ENCODE results near the gene SLC22A1. TPM values are rescaled to one million over a fixed set of nuclear protein-coding genes. Genes with fewer than 3 reads are reported as not detected.

SLC22A1 gene
- total and polyA plus RNA-seq, 2 donors (not counting 1 experiment from before 2014, with no cell fraction given) = 0.18 to 1.5 TPM

- no peak for TF ChIP-seq EZH2 (IDR thresholded peaks at IDR 0.05; ENCODE audit: borderline replicate concordance, insufficient read depth, low read depth, low read length, poor library complexity, severe bottlenecking)
- TF ChIP-seq CTCF (IDR thresholded peaks at IDR 0.05) = no peak
- ATAC-seq (ENCODE audit: low read depth) (no peak), DNase-seq (no peak)
- H2AFZ ChIP-seq (ENCODE audit: insufficient read depth, low read depth, low read length, poor library complexity, severe bottlenecking) = no peak overlapping the region
- no peak overlapping the region for H3K4me2 ChIP-seq (replicated peaks; ENCODE audit: low read depth, low read length, poor library complexity, severe bottlenecking)
- no peaks in the 10 kb centered on the region for H3K79me2 ChIP-seq (ENCODE audit: control insufficient read depth, insufficient read depth, low read length)
- Mint-ChIP-seq H3K9me3 (ENCODE audit: insufficient read depth) (peaks cover 3% of the 10 kb centered on the region), H3K4me1 (no peaks in the 10 kb centered on the region), H3K27me3 (no peaks in the 10 kb centered on the region), H3K27ac (no peak overlapping the region), H3K4me3 (no peak overlapping the region)
- peaks cover 0 to 24% (median 7%) of the 10 kb centered on the region in 3 donors for H3K9me3 ChIP-seq (ENCODE audit: control extremely low read depth in 1 of 3, control insufficient read depth in 2 of 3, insufficient read depth in 1 of 3, low read length in 2 of 3)
- WGBS (ENCODE audit: insufficient coverage) = 90% methylated on average over 3 of the region's 3 CpGs
- intact Hi-C loops (cut with micrococcal nuclease) = no loop called here
- H3K27me3 ChIP-seq (replicated peaks in 1 of 4; ENCODE audit: control extremely low read depth in 1 of 4, control insufficient read depth in 3 of 4, insufficient read depth in 4 of 4, low read length in 3 of 4) = no peaks in the 10 kb centered on the region
- ChIA-PET POLR2A (no interaction called here), CTCF (no interaction called here)
- no peaks in the 10 kb centered on the region for H3K4me1 ChIP-seq (ENCODE audit: control insufficient read depth in 2 of 2, insufficient read depth in 2 of 2, low read length in 2 of 2)
- H4K20me1 ChIP-seq (ENCODE audit: control insufficient read depth, insufficient read depth, low read length, poor library complexity, severe bottlenecking) = no peaks in the 10 kb centered on the region
- no peaks in the 10 kb centered on the region for H3K36me3 ChIP-seq (replicated peaks in 1 of 2; ENCODE audit: control extremely low read depth in 1 of 2, control insufficient read depth in 1 of 2, extremely low read depth in 1 of 2, insufficient read depth in 2 of 2, low read length in 1 of 2)
- no peak overlapping the region for H3K27ac ChIP-seq (ENCODE audit: low read length in 2 of 2)
- H3K4me3 ChIP-seq (ENCODE audit: control extremely low read depth in 1 of 5, extremely low read depth in 1 of 5, insufficient read depth in 1 of 5, low read depth in 2 of 5, low read length in 4 of 5) = no peak overlapping the region
- no peak overlapping the region for H3K9ac ChIP-seq (ENCODE audit: low read length)
Measured at GRCh38 chr6:160115421-160115820, 6.2 kb upstream of the SLC22A1 start.

GRCh38 chr6:160116411-160116810 is 5.2 kb upstream of the SLC22A1 start:
- Mint-ChIP-seq H3K27ac (no peak overlapping the region), H3K9me3 (ENCODE audit: insufficient read depth) (peaks cover 3% of the 10 kb centered on the region), H3K4me1 (no peaks in the 10 kb centered on the region), H3K4me3 (no peak overlapping the region), H3K27me3 (no peaks in the 10 kb centered on the region)
- CTCF ChIA-PET = no interaction called here
- no peak for DNase-seq
- H4K20me1 ChIP-seq (ENCODE audit: control insufficient read depth, insufficient read depth, low read length, poor library complexity, severe bottlenecking) = no peaks in the 10 kb centered on the region
- 83% methylated on average over 2 of the region's 2 CpGs for WGBS (ENCODE audit: insufficient coverage)
- no peak overlapping the region for H3K9ac ChIP-seq (ENCODE audit: low read length)
- no peaks in the 10 kb centered on the region for H3K4me1 ChIP-seq (ENCODE audit: control insufficient read depth in 2 of 2, insufficient read depth in 2 of 2, low read length in 2 of 2)
- peaks cover 0 to 24% (median 7%) of the 10 kb centered on the region in 3 donors for H3K9me3 ChIP-seq (ENCODE audit: control extremely low read depth in 1 of 3, control insufficient read depth in 2 of 3, insufficient read depth in 1 of 3, low read length in 2 of 3)
- intact Hi-C loops (cut with micrococcal nuclease) = no loop called here
- H2AFZ ChIP-seq (ENCODE audit: insufficient read depth, low read depth, low read length, poor library complexity, severe bottlenecking) = no peak overlapping the region
- POLR2A ChIA-PET = no interaction called here
- H3K27me3 ChIP-seq (replicated peaks in 1 of 4; ENCODE audit: control extremely low read depth in 1 of 4, control insufficient read depth in 3 of 4, insufficient read depth in 4 of 4, low read length in 3 of 4) = no peaks in the 10 kb centered on the region
- no peak for ATAC-seq (ENCODE audit: low read depth)
- no peak overlapping the region for H3K27ac ChIP-seq (ENCODE audit: low read length in 2 of 2)
- no peak overlapping the region for H3K4me2 ChIP-seq (replicated peaks; ENCODE audit: low read depth, low read length, poor library complexity, severe bottlenecking)
- no peaks in the 10 kb centered on the region for H3K79me2 ChIP-seq (ENCODE audit: control insufficient read depth, insufficient read depth, low read length)
- TF ChIP-seq CTCF (IDR thresholded peaks at IDR 0.05) = no peak
- no peak for TF ChIP-seq EZH2 (IDR thresholded peaks at IDR 0.05; ENCODE audit: borderline replicate concordance, insufficient read depth, low read depth, low read length, poor library complexity, severe bottlenecking)
- H3K36me3 ChIP-seq (replicated peaks in 1 of 2; ENCODE audit: control extremely low read depth in 1 of 2, control insufficient read depth in 1 of 2, extremely low read depth in 1 of 2, insufficient read depth in 2 of 2, low read length in 1 of 2) = no peaks in the 10 kb centered on the region
- H3K4me3 ChIP-seq (ENCODE audit: control extremely low read depth in 1 of 5, extremely low read depth in 1 of 5, insufficient read depth in 1 of 5, low read depth in 2 of 5, low read length in 4 of 5) = no peak overlapping the region

Measured in B cell (primary cell).